ENCODE data around the gene TAGLN2.

The TAGLN2 gene

DNA sequence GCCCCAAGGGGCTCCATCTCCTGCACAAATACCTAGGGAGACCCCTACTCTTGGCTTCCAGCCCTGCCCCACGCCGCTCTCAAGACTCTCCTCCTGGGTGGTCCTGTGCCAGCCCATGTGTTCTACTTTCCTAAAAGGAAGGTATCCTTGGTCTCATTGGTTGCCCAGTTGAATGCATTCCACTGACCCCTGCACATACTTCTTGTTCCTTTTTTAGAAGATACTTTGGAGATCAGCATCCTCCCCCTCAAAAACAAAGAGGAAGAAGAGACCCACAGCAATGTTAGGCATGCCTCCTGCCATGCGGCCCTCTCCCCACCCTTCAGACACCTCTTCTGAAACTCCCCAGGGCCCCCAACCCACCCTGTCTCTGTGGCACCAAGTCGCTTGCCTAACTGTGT, 24.7 kb upstream of the TAGLN2 start:
- no peak for DNase-seq (ENCODE audit: low read depth in 2 of 2)

DNA sequence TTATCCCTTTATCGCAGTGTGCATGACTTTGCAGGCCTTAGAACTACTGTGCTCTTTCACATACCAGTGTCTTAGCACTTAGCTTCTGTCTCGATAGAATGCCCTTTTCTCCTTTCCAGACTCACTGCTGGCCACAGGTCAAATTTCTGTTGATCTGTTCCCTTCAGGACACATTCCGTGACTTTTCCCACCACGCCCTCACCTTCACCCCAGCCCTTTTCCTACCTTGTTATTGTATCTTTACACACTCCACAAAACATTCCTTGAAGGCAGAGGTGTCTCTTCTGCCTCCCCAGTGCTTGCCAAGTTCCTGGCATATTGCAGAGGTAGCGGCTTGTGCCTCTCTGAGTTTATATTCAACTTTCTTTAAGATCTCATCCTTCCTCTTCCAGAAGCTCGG, 23.8 kb upstream of the TAGLN2 start:
- DNase-seq (ENCODE audit: low read depth in 2 of 2) = no peak

DNA sequence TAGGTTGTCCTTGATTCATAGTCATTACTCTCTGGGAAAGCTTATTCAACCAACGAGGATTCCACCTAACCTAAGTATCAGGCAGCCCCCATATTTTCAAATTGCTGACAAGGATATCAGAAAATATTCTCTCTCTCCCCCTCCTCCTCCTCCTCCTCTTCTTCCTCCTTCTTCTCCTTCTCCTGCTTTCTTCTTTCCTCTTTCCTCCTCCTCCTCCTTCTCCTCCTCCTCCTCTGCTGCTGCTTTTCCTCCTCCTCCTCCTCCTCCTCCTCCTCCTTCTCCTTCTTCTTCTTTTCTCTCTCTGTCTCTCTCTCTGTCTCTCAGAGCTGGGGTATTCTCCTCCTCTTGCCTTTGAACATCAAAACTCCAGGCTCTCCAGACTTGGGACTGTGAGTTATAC, 22.6 kb upstream of the TAGLN2 start:
- DNase-seq (ENCODE audit: low read depth in 2 of 2) = no peak

DNA sequence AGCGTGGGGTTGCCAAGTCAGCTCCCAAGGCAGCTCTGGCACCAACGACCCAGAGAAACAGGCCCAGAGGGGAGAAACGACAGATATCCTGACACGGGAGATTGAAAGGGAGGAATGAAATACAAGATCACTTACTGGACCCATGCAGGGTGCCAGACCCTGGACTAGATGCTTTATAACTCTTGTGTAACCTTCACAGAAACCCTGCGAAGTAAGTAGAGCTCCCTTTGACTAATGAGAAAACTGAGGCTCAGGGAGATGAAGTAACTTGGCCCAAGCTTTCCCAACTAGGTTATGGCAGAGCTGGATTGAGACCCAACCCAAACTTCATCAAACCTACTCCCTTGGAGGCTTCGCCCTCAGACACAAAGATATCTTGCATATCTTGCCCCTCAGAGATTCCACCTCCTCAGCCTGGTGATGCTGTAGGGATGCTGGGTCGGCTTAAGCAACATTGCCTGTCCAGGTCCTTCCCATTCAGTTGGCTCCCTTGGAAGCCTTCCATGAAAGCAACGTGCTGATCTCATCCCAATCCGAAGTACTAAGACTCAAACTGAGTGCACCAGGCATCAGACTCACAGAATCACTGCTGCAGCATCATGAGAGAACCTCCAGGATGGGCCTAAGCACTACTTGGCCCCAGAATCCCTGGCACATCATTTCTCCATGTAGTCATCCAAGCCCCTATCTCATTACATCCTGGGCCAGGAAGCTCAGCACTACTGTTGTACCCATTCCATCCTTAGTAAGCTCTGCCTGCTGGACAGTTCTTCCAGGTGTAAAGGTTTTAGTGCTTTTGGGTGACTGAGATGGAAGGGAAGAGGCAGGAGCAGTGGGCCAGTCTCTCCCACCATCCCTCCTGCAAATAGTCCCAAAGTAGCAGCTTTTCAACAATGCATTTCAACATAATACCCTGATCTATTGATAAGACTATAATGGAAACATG, 21.2 kb upstream of the TAGLN2 start:
- DNase-seq (ENCODE audit: low read depth in 2 of 2) = no peak

DNA sequence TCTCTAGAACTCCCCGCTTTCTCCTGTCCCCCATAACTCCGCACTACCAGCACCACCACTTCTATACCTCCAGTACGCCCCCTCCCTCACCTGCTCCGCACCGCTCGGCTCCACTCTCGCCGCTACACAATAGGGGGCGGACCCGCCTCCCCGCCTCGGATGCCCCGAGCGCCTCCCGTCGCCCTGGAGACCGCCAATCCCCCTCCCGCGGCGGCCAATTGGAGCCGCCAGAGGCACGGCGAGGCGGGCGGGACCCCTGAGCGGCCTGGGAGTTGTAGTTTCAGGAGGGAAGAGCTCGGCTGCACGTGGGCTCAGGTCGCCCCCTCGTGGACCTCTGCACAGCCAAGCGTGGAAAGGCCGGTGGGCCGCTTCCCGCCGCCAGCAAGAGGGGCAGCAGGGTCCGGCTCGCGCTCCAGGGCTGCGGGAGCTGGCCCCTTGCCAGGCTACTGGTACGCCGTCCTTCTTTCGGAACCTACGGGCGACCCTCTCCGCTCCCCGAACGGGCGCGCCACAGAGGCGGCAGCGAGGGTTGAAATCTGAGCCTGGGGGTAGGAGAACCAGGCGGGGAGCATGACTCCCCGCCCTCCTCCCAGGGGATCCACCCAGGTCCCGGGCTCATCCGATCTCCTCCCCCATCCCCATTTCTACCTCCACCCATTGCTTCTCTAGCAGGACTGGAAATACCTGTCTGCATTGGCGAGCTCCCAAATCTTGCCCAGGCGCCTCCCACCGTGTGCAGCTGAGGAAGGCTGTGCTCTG, 20.4 kb upstream of the TAGLN2 start, which contains the start of gene IGSF9:
Gene IGSF9 (minus strand): TSS at position 131 of the 759 bp plus-strand sequence. CDS start 2,159 bp downstream, outside the sequence.
- DNase-seq (ENCODE audit: low read depth in 2 of 2) = peak in 1 of 2 experiments; percentile 42

DNA sequence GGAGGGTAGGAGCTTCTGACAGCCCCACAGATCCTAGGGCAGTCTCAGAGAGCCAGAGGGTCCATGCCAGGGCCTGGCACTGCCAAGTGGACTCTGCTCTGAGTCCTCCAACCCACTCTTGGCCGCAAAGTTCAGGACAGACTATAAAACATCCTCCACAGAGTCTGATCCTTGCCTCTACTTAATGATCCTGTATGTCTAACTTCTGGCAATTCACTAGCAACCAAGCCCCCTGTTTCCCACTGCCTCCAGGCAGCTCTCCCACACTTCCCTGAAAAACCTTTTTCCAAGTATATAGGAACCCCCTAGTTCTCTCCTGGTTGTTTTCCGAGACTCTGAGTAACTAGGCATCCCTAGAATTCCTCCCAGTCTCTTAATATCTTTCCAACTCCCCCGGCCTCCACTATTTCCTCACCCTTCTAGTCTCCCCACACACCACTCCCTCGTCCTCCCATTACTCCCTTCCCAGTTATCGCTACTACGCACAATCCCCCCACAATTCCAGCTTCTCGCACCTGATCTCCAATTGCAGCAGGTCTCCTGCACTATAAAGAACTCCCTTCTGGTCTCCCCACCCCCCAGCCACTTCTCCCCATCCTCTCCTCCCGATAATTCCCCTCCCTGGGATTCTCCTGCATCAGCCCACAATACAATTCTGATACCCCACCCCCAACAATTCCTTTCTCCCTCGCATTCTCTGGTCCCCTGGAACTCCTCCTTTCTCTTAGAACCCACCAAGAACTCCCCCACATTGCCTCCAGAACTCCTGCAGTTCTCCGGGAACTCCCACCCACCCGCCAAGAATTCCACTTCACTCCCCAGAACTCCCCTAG, 19.5 kb upstream of the TAGLN2 start:
- no peak for DNase-seq (ENCODE audit: low read depth in 2 of 2)

DNA sequence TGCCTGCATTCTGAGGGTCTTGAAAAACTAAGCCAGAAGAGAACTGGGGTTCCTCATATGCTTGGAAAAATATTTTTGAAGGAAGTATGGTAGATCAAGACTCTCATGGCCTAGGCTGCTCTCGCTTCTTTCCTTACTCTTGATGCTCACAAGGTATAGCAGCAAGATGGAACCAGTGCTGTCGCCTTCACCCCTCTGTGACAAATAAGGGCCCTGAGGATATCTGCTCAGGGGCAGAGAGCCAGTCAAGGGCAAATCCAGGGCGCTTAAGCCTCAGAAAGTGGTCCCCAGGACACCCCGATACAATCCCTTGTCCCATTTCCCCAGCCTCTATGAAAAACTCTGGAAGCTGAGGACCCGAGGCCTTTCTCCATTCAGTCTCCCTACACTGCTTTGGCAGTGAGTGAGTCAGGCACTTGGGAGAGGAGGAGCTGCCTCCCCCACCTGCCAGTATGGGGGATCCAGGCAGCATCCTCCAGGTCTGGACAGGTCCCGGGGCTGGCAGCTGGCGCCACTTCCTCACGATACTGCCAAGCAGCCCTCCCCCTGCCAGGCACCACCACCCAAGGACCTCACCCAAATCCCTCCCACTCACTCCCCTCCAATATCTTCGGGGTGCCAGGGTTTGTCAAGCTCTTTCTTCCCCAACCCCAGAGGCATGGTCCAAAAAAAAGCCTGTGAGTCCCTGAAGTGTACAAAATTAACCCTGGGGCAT, 18.8 kb upstream of the TAGLN2 start:
- DNase-seq (ENCODE audit: low read depth in 2 of 2) = no peak

DNA sequence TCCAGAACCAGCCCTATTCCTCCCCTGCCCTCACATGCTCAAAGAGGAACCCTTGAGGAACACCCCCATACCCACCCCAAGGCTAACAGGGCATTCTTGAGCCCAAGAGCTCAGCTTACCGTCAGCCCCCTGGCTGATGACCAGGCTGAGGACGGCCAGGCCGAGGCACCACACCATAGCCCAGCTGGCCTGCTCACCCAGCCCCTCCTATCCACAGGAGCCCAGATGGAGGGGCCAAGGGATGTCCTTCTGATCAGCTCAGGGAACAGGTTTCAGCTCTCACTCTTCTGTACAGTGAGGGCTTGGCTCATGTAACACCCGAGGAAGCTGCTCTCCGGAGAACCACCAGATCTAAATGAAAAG, 18.0 kb upstream of the TAGLN2 start:
- DNase-seq (ENCODE audit: low read depth in 2 of 2) = no peak

DNA sequence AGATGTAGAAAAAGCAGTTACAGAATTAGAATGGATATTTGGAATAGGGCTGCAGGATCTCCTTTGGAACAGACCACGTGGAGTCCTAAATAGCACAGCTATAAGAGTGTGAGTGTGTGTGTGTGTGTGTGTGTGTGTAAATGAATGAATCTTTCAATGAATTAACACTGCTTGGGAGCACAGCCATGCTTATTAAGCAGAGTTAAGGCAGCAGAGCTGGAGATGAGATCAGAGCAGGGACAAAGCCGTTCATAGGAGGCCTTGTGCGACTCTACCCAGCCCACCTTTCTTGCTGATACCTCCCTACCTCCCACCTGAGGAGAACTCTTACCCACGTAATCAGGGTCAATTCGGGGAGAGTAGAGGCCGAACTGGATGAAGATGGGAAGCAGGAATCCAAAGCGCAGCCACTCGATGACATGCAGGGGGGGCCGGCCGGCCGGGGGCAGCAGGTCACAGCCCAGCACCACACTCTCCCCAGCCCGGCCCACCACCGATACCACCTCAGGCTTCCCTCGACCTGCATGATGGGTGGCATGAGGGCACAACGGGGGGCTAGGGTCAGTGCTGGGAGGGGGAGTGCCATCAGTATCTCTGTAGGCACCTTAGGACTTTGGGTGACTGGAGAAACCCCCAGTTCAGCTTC, 17.4 kb upstream of the TAGLN2 start:
- no peak for DNase-seq (ENCODE audit: low read depth in 2 of 2)

DNA sequence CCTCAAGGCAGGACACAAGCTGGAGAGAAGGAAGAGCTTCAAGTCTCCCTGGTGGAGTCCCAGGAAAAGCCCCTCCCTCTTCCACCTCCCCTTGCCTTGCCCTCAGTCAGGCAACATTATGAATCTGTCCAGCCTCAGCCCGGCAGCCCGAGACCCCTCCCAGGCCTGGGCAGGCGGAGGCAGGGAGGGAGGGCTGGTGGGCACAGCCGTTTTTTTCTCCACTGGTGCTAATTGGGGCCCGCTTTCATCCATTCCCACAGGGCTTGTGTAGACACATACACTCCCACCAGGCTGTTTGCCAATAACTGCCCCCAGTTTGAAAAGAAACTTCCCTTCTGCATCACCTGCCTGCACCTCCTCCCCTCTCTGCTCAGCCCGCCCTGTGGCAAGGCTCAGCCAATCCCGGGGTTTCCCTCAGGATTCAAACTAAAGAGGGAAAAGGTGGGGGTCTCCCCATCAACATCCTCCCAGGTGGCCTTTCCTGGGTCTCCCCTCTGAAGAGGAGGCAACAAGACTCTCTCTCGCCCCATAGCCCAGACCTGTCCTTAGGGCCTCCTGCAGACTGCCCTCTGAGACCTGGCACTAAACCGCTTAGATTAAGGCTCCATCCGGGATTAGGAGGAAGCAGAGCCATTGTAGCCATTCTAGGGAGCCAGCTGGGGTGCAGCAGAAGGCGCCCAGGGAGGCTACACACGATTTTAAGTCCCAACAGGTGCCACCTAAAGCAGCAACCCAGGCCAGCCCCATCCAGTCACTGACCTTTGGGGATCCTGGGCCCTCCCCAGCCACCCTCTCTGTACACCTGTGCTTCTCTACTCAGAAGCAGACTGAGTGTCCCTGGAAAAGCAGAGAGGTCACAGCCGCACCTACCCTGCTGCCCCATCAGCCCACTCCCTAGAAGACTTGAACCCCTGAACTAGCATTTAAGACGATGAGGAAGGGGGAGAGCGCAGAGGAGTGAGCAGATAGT, 16.6 kb upstream of the TAGLN2 start:
- no peak for DNase-seq (ENCODE audit: low read depth in 2 of 2)

DNA sequence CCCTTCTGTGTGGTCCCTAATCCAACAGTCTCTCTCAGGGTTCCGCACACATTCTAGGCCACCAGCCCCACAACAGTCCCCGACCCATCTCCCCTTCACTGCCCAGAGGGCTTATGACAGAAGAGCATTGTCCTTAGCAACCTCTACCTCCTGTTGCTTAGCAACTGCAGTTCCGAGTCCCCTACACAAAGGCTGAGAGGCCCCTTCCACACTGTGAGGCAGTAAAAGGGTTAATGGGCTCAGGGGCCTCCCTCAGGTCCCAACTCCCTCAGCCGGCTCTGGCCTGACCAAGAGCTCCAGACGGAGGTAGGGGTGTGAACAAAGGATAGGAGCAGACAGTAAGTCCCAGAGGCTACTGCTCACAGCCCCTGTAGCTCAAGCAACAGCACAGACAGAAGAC, 15.8 kb upstream of the TAGLN2 start:
- no peak for DNase-seq (ENCODE audit: low read depth in 2 of 2)

DNA sequence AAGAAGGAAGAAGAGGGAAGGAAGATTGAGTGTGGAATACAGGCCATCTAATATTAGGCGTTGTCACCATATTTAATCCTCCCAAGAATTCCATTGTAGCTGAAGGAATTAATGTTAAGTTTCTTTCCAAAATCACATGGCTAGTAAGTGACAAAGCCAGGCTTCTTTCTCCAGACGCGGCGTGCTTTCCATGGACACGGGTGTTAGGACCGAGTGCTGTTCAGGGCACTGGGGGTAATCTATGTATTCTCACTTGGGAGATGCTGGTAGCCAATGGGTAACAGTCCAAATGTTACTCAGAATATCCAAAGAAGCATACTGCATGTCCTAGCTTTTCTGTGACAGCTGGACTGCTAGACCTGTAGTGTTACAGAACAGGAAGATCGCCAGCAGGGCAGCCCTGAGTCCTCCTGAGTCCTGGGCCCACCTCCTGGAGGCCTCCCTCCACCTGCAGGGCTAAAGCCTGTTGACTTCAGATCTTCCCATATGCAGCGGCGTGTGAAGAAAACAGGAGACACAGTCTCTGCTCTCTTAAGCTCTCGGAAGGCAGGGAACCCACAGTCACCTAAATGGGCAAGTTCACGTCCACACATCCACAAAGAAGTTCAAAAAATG, 14.8 kb upstream of the TAGLN2 start:
- DNase-seq (ENCODE audit: low read depth in 2 of 2) = no peak

DNA sequence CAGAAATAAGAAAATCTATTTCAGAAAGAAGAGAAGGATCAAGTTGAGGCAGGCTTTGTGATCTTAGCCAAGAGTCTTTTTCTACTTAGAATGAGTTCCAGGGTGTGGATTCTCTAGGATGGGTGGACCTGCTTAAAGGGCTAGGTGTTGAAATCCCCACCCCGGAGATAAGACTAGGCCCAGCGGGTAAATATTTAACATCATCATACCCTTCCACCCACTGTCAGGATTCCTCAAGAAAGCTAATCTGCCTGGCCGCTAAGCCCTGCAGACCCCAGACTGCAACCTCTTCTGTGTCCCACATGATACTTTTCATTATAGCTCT, 14.3 kb upstream of the TAGLN2 start:
- DNase-seq (ENCODE audit: low read depth in 2 of 2) = no peak

DNA sequence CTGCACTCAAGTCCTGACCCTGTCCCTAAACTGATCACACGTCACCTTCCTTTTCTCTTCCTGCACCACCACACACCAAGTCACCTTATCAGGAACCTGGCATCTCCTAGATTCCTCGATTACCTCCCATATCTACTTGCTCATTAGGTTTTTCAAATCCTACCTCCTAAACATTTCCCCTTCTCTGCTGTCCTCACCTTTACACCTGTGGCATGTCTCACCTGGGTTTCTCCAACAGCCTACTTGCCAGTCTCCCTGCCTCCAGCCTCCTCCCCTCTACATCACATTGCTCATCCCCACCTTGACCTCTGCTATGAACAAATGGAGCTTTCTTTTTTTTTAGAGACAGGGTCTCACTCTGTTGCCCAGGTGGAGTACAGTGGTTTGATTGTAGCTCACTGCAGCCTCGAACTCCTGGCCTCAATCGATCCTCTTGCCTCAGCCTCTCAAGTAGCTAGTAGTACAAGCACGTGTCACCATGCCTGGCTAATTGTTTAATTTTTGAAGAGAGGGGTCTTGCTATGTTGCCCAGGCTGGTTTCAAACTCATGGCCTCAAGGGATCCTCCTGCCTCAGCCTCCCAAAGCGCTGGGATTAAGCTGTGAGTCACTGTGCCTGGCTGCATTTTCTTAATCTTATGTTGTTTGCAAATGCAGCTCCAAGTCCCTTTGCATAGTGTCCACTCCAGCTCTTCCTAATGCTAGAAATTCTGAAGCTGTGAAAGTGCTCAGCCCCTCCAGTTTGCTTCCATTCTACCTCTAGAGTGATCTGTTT, 13.8 kb upstream of the TAGLN2 start:
- no peak for DNase-seq (ENCODE audit: low read depth in 2 of 2)

DNA sequence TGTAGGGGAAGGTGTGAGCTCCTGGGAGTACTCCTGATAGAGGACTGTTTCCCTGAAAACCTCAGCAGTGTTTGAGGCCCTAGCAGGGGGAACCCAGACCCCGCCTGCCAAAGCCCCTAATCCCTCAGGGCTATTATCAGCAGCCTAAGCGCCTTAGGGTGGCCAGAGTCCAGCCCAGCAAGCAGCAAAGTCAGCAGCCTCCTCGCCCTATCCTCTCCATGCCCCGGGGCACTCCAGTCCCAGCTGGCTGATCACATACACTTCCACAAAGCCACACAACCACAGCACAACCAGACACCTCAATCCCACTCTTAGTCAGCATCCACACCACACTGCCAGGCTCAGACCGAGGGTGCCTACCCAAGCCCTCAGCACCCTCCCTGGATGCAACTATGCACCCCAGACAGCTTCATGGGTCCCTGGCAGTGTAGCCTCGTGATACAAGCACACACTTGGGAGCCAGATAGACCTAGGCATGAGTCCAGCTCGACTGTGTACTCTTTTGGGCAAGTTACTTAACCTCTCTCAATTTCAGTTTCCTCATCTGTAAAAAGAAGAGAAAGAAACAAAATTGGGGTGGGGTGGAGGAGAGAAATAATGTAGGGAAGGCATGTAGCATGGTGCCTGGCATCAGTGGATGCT, 13.0 kb upstream of the TAGLN2 start:
- DNase-seq (ENCODE audit: low read depth in 2 of 2) = no peak

DNA sequence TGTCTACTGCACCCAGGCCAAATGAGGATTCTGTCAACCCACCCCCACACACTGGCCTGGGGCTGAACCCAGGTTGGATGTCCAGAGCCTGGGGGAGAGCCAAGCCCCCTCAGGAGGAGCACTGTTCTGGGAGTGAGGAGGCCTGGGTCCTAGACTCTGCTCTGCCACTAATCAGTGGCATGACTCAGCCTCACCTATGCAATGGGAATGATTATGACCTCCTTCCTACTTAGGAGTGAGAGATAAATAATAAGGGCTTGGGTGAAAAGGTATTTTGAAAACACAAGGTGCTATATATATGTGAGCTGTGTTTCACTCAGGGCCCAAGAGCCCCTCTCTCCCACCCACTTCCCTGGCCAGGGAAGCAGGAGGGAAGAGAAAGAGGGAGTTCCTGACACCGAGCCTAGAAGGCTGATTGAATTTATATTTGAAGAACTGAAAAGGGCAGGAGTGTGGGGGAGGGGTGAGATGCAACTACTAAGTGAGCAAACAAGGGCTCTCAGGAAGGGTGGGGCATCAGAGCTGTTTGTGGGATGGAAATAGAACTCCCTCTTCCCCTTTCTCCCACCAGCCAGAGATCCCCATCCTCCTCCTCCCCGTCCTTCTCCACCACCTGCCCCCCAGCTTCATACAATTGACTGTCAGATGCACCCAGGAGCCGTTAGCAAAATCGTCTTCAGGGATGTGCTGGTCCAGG, 11.9 kb upstream of the TAGLN2 start:
- no peak for DNase-seq (ENCODE audit: low read depth in 2 of 2)

DNA sequence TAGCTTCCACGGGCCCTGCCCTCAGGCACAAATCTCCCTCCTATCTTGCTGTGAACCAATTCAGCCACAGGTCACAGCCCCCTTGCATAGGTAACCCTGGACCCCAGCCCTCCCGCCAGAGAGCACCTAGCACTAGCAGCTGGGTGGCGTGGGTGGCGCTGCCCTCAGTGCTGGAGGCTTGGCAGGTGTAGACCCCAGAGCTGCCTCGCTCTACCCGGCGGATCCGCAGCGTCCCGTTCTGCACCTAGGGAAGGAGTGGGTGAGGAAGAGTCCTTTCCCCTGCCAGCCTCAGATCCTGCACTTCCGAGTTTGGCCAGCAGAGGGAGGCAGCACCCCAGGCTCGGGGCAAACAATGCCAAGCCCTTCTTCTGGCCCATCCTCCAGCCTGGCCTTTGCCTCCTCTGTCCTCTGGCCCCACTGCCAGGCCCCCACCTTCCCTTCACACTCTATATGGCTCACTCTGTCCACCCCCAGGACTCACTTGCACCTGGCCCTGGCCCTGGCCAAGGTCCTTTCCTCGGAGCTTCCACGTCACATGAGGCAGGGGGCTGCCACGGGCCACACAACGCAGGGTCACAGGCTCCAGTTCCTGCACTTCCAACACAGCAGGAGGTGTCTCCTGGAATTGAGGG, 11.1 kb upstream of the TAGLN2 start:
- DNase-seq (ENCODE audit: low read depth in 2 of 2) = no peak

Data from fibroblast of skin of left biceps (primary cell).